K562 treated with DMSO at 1 percent for 24 hours (cell line): ENCODE results near the gene MSGN1. TPM values are rescaled to one million over a fixed set of nuclear protein-coding genes. Genes with fewer than 3 reads are reported as not detected.

Experiments used
- total RNA-seq: library from RNA; unstranded; fragments of 300-600 nt; gene quantifications from 2 replicates; pipeline ENCODE4 v1.2.3, GENCODE V29; 2022; ENCODE audit warnings: low read depth; ENCODE audit not compliant: insufficient read depth

Gene MSGN1
- total RNA-seq, result not detected in 2 replicates

GRCh38 chr2:17816396-17817245 is at the start of gene MSGN1:
Gene MSGN1, plus strand, starts transcription at chr2:17816460. Its CDS starts 59 bp downstream, at chr2:17816519.

Other genes with a start within 250 kb of the MSGN1 start
- gene SMC6, start 62.6 kb upstream of the MSGN1 start, total RNA-seq, result 18.9 and 22.1 TPM in 2 replicates
- 6.5 and 7.5 TPM in 2 replicates for gene GEN1, start 62.3 kb upstream of the MSGN1 start, total RNA-seq
- gene KCNS3, start 62.2 kb downstream of the MSGN1 start, total RNA-seq, result 2.2 and 2.4 TPM in 2 replicates